ENCODE results near the gene ANGPT4. TPM values are rescaled to one million over a fixed set of nuclear protein-coding genes. Genes with fewer than 3 reads are reported as not detected.

ANGPT4 gene
- total RNA-seq, 2 experiments from 2014 or later, result not detected

DNA sequence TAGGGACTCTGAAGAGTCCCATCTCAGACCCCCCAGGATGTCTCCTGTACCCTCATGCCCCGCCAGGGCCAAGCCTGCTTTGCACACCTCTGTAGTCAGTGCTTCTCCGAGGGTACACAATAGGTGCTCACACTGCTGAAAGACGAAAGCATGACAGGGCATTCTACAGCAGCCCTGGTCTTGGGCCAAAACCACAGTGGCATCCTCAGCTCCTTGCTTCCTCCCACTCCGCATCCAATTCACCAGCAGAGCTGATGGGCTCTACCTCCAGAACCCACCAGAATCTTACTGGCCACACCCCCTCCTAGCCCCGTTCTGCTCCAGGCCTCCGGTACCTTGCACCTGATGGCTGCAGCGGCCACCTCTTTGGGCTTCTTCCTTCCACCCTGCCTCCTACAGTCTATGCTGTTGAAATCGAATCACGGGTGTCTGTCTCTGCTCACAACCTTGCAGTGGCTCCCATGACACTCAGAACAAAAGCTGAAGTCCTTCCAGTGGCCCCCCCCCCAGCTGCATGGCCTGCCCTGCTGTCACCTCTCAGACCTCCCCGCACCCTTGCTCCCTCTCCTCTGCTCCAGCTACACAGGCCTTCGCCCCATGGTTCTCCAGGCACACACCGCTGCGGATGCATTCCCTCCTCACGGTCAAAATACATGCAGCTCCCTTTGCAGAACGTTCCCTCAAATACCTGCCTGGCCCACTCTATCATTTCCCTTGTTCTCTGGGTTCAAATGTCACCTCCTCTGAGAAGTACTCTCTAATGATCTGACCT, 1.2 kb downstream of the ANGPT4 start:
- CTCF ChIA-PET, result interaction anchor here (0.9 to 1.2 kb wide), 2 partner anchors 27 to 99 kb away, joined by 3 read pairs; no protein-coding TSS in a partner anchor
- Mint-ChIP-seq H3K4me3 (no peak overlapping the region), H3K4me1 (ENCODE audit: low read depth) (no peaks in the 10 kb centered on the region), H3K27ac (no peak overlapping the region), H3K27me3 (peaks cover 7% of the 10 kb centered on the region), H3K9me3 (no peaks in the 10 kb centered on the region), H3K36me3 (no peaks in the 10 kb centered on the region)
- intact Hi-C loops (cut with micrococcal nuclease), result loop anchor here (5.0 kb wide), 1 partner anchor 98 kb away; no protein-coding TSS in a partner anchor
- DNase-seq, result no peak
- POLR2A ChIA-PET, result no interaction called here

- H3K36me3 Mint-ChIP-seq, result no peaks in the 10 kb centered on the region
- no peak overlapping the region for H3K4me3 Mint-ChIP-seq
- H3K9me3 Mint-ChIP-seq, result no peaks in the 10 kb centered on the region
- peaks cover 6% of the 10 kb centered on the region for H3K27me3 Mint-ChIP-seq
- no peaks in the 10 kb centered on the region for H3K4me1 Mint-ChIP-seq (ENCODE audit: low read depth)
- DNase-seq, result no peak
- ChIA-PET POLR2A (no interaction called here), CTCF (no interaction called here)
- H3K27ac Mint-ChIP-seq, result no peak overlapping the region
- intact Hi-C loops (cut with micrococcal nuclease), result loop anchor here (5.0 kb wide), 1 partner anchor 96 kb away; no protein-coding TSS in a partner anchor
Measured at GRCh38 chr20:913306-913849, 2.8 kb downstream of the ANGPT4 start.

GRCh38 chr20:911882-912600, 4.1 kb downstream of the ANGPT4 start:
- H3K9me3 Mint-ChIP-seq, result no peaks in the 10 kb centered on the region

GRCh38 chr20:910870-911770, 5.0 kb downstream of the ANGPT4 start:
- Mint-ChIP-seq H3K4me1 (ENCODE audit: low read depth) (no peaks in the 10 kb centered on the region), H3K27ac (no peak overlapping the region), H3K36me3 (no peaks in the 10 kb centered on the region), H3K9me3 (no peaks in the 10 kb centered on the region), H3K4me3 (no peak overlapping the region), H3K27me3 (no peaks in the 10 kb centered on the region)
- intact Hi-C loops (cut with micrococcal nuclease), result loop anchor here (5.0 kb wide), 1 partner anchor 94 kb away; no protein-coding TSS in a partner anchor
- DNase-seq, result no peak
- ChIA-PET CTCF (interaction anchor here (1.1 kb wide), 1 partner anchor 92 kb away, joined by 6 read pairs; no protein-coding TSS in a partner anchor), POLR2A (no interaction called here)

More at GRCh38 chr20:911882-912600, 4.1 kb downstream of the ANGPT4 start:
- ChIA-PET CTCF (interaction anchor here (1.1 kb wide), 1 partner anchor 93 kb away, joined by 6 read pairs; no protein-coding TSS in a partner anchor), POLR2A (no interaction called here)
- Mint-ChIP-seq H3K36me3 (no peaks in the 10 kb centered on the region), H3K27me3 (peaks cover 4% of the 10 kb centered on the region), H3K4me3 (no peak overlapping the region), H3K27ac (no peak overlapping the region), H3K4me1 (ENCODE audit: low read depth) (no peaks in the 10 kb centered on the region)
- peak; percentile 14 for DNase-seq
- intact Hi-C loops (cut with micrococcal nuclease), result loop anchor here (5.0 kb wide), 1 partner anchor 95 kb away; no protein-coding TSS in a partner anchor

DNA sequence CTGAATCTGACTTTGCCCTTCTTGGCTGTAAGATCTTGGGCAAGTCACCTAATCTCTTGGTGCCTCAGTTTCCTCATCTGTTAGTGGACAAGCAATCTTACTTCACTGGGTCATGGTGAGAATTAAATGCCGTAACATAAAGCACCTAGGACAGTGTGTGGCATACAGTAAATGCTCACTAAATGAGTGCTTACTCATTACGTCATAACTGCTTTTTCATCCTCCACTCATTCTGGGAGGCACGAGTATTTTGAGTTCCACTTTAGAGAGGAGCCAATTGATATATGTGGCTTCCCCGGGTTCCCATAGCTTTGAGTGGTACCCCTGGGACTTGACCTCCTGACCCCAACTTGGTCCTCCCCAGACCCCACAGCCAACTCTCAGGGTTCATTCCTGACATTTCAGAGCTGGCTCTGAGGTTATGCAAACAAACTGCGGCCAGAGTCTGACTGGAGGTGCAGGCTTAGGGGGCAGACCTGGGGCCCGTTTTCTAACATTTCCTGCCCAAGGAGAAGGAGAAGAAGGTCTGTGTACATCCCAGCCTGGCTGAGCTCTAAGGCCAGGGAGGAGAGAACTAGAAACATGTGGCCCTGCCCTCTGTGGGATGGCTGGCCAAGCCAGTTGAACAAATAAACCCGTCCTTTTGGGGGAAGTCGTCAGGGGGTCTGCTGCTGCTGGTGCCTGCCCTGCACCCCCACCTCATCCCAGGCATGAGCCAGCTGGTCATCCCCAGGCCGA, 5.8 kb downstream of the ANGPT4 start:
- Mint-ChIP-seq H3K4me3 (no peak overlapping the region), H3K4me1 (ENCODE audit: low read depth) (no peaks in the 10 kb centered on the region), H3K27ac (no peak overlapping the region), H3K36me3 (no peaks in the 10 kb centered on the region), H3K27me3 (no peaks in the 10 kb centered on the region), H3K9me3 (no peaks in the 10 kb centered on the region)
- intact Hi-C loops (cut with micrococcal nuclease), result loop anchor here (5.0 kb wide), 1 partner anchor 93 kb away; no protein-coding TSS in a partner anchor
- POLR2A ChIA-PET, result no interaction called here
- no peak for DNase-seq
- CTCF ChIA-PET, result interaction anchor here (1.1 kb wide), 1 partner anchor 96 kb away, joined by 3 read pairs; no protein-coding TSS in a partner anchor

DNA sequence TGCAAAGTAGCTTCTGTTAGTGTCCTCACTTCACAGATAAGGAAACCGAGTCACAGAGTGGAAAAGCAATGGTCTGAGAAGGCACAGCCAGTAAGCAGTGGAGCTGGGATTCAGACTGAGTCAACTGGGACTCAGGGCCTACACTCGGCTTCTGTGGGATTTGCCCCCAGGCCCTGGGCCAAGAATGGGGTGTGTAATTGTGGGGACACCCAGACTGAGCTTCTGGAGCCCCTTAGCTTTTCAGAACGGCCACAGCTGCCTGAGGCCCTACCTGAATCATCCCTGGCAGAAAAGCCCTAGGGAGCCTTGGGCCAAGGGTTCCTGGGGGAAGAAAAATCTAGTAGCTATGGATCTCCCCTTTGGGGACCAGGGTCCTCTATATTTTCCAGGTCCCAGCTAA, 6.5 kb downstream of the ANGPT4 start:
- H3K4me3 Mint-ChIP-seq, result no peak overlapping the region
- intact Hi-C loops (cut with micrococcal nuclease), result loop anchor here (5.0 kb wide), 1 partner anchor 92 kb away; no protein-coding TSS in a partner anchor
- no peak for DNase-seq
- no peaks in the 10 kb centered on the region for H3K4me1 Mint-ChIP-seq (ENCODE audit: low read depth)
- no peaks in the 10 kb centered on the region for H3K9me3 Mint-ChIP-seq
- CTCF ChIA-PET, result interaction anchor here (1.1 kb wide), 1 partner anchor 95 kb away, joined by 3 read pairs; no protein-coding TSS in a partner anchor
- no peaks in the 10 kb centered on the region for H3K36me3 Mint-ChIP-seq
- no peak overlapping the region for H3K27ac Mint-ChIP-seq
- H3K27me3 Mint-ChIP-seq, result no peaks in the 10 kb centered on the region
- POLR2A ChIA-PET, result no interaction called here

DNA sequence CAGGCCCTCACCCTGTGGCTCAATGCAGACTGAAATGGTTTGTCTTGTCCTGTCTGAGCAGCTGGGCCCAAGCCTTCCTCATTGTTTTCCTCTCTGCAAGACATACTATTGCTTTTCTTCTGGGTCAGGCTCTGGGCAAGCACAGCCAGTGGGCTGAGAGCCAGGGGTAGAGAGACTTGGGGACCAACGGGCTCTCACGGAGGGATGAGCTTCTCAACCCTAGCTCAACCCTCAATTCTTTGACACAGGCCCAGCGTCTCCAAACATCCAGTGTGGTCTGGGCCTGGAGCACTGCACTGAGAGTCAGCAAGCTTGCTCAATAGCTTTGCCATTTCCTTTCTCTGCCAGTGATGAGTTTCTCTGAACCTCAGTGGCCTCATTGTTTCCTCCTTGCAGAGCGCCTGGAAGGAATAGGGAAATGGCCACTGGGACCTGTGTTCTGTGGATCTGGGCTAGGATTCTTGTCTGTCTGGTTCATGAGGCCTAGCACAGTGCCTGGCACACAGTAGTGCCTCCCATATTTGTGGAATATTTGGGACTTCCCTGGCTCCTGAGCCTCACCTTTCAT, 9.3 kb downstream of the ANGPT4 start:
- DNase-seq, result no peak
- ChIA-PET POLR2A (no interaction called here), CTCF (interaction anchor here (1.8 kb wide), 1 partner anchor 50 kb away, joined by 5 read pairs; no protein-coding TSS in a partner anchor)
- Mint-ChIP-seq H3K9me3 (no peaks in the 10 kb centered on the region), H3K36me3 (no peaks in the 10 kb centered on the region), H3K27me3 (no peaks in the 10 kb centered on the region), H3K4me3 (no peak overlapping the region), H3K27ac (no peak overlapping the region), H3K4me1 (ENCODE audit: low read depth) (no peaks in the 10 kb centered on the region)
- intact Hi-C loops (cut with micrococcal nuclease), result no loop called here

- Mint-ChIP-seq H3K36me3 (no peaks in the 10 kb centered on the region), H3K9me3 (no peaks in the 10 kb centered on the region), H3K27me3 (no peaks in the 10 kb centered on the region), H3K27ac (no peak overlapping the region), H3K4me3 (no peak overlapping the region), H3K4me1 (ENCODE audit: low read depth) (no peaks in the 10 kb centered on the region)
- intact Hi-C loops (cut with micrococcal nuclease), result no loop called here
- CTCF ChIA-PET, result interaction anchor here (1.8 kb wide), 1 partner anchor 51 kb away, joined by 5 read pairs; no protein-coding TSS in a partner anchor
- DNase-seq, result no peak
- POLR2A ChIA-PET, result no interaction called here
Measured at GRCh38 chr20:906001-906520, 10.1 kb downstream of the ANGPT4 start.

- no peaks in the 10 kb centered on the region for H3K9me3 Mint-ChIP-seq
- no peaks in the 10 kb centered on the region for H3K27me3 Mint-ChIP-seq
- H3K36me3 Mint-ChIP-seq, result no peaks in the 10 kb centered on the region
- no peaks in the 10 kb centered on the region for H3K4me1 Mint-ChIP-seq (ENCODE audit: low read depth)
- intact Hi-C loops (cut with micrococcal nuclease), result no loop called here
- POLR2A ChIA-PET, result no interaction called here
- CTCF ChIA-PET, result interaction anchor here (1.1 to 1.8 kb wide), 2 partner anchors 14 to 51 kb away, joined by 3 to 5 read pairs; no protein-coding TSS in a partner anchor
- no peak overlapping the region for H3K27ac Mint-ChIP-seq
- H3K4me3 Mint-ChIP-seq, result no peak overlapping the region
- no peak for DNase-seq
Measured at GRCh38 chr20:905396-905961, 10.7 kb downstream of the ANGPT4 start.

DNA sequence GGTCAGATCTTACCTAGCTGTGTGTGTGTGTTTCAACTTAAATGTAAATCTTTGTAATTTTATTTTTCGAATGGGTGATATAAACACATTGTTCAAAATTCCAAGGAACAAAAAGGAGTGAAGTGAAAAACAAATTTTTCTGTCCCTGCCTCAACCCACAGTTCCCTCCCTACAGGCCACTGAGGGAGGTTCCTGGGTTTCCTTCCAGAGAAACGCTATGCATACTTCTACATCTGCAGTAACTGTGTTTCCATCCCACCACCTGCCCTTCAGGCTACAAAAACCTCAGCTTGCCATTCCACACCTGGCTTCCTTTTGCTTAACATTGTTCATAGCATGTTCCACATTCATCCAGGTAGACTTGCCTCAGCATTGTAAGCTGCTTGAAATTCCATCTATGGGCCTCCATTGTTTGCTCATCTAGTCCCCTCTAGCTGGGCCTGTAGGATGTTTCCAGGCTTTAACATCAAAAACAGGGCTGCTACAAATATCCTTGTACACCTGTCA, 12.0 kb downstream of the ANGPT4 start:
- Mint-ChIP-seq H3K27me3 (no peaks in the 10 kb centered on the region), H3K36me3 (no peaks in the 10 kb centered on the region), H3K4me3 (no peak overlapping the region), H3K27ac (no peak overlapping the region), H3K9me3 (no peaks in the 10 kb centered on the region), H3K4me1 (ENCODE audit: low read depth) (no peaks in the 10 kb centered on the region)
- ChIA-PET CTCF (interaction anchor here (0.5 to 1.1 kb wide), 2 partner anchors 13 to 121 kb away, joined by 3 read pairs; no protein-coding TSS in a partner anchor), POLR2A (no interaction called here)
- no peak for DNase-seq
- intact Hi-C loops (cut with micrococcal nuclease), result no loop called here

All from activated CD4-positive, alpha-beta memory T cell treated with anti-CD3 and anti-CD28 coated beads for 36 hours (primary cell).